NCI-H748 (cell line): ENCODE data around the gene SMIM13.

Source experiments
- DNase-seq: peaks from one replicate; lab custom pipeline; 2025; ENCODE audit not compliant: unreplicated experiment; lab: John Stamatoyannopoulos, UW

SMIM13 gene

GRCh38 chr6:11185204-11185842, 91.7 kb downstream of the SMIM13 start:
- no peak for DNase-seq

- DNase-seq: no peak
Observed at GRCh38 chr6:11187301-11187700, 93.7 kb downstream of the SMIM13 start.
